ENCODE results near the gene ATG9A.
"Not testable (repeated sequence)": the region's sequence is repeated elsewhere in the genome, so short reads cannot be mapped to it uniquely, and the experiment has no call there.

ATG9A gene

GRCh38 chr2:219206328-219207133, 22.9 kb downstream of the ATG9A start, which contains the start of gene ZFAND2B:
TSS of gene ZFAND2B (plus strand) at chr2:219206782. CDS start at chr2:219206988, 206 bp downstream.
- DNase-seq (ENCODE audit: low spot score): peak; percentile 95

DNA sequence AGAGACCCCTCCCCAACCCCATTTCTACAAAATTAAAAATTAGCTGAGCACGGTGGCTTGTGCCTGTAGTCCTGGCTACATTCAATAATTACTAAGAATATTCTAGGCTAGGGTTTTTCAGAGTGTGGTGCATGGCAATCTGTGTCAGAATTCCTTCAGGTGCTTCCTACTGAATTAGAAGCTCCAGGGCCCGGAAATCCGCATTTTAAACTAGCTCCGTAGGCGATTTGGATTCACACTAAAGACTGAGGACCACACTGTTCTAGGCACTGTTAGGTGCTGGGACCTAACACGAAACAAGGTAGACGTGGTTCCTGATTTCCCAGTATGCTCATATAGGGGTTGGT, 23.5 kb downstream of the ATG9A start:
- DNase-seq (ENCODE audit: low spot score): no peak

DNA sequence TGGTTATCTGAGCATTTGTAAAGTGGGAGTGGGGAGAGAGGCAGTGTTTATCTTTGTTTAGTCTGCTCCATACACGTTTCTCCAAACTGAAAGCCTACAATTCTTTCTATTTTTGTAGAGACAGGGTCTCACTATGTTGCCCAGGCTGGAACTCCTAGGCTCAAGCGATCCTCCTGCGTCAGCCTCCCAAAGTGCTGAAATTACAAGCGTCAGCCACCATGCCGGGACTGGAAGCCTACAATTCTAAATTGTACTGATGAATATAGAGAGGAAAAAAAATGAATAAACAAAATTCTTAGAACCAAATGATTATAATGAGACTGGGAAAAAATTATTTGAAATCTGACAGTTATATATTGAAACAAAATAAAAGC, 24.3 kb downstream of the ATG9A start:
- DNase-seq (ENCODE audit: low spot score): no peak

- DNase-seq (ENCODE audit: low spot score): no peak
Measured at GRCh38 chr2:219204425-219205164, 24.8 kb downstream of the ATG9A start.

DNA sequence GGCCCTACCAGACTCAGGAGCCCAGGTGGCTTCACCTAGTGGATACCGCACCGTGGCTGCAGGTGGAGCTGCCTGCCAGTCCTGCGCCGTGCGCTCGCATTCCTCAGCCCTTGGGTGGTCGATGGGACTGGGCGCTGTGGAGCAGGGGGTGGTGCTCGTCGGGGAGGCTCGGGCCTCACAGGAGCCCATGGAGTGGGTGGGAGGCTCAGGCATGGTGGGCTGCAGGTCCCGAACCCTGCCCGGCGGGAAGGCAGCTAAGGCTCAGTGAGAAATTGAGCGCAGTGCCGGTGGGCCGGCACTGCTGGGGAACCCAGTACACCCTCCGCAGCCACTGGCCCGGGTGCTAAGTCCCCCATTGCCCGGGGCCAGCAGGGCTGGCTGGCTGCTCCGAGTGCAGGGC, 28.1 kb downstream of the ATG9A start:
- DNase-seq (ENCODE audit: low spot score): not testable (repeated sequence)

DNA sequence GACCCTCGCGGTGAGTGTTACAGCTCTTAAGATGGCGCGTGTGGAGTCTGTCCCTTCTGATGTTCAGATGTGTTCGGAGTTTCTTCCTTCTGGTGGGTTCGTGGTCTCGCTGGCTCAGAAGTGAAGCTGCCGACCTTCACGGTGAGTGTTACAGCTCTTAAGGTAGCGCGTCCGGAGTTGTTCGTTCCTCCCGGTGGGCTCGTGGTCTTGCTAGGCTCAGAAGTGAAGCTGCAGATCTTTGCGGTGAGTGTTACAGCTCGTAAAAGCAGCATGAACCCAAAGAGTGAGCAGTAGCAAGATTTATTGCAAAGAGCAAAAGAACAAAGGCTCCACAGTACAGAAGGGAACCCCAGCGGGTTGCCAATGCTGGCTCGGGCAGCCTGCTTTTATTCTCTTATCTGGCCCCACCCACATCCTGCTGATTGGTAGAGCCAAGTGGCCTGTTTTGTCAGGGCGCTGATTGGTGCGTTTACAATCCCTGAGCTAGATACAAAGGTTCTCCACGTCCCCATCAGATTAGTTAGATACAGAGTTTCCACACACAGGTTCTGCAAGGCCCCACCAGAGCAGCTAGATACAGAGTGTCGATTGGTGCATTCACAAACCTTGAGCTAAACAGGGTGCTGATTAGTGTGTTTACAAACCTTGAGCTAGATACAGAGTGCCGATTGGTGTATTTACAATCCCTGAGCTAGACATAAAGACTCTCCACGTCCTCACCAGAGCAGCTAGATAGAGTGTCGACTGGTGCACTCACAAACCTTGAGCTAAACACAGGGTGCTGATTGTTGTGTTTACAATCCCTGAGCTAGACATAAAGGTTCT, 28.7 kb downstream of the ATG9A start:
- DNase-seq (ENCODE audit: low spot score): peak; percentile 30

- no peak for DNase-seq (ENCODE audit: low spot score)
Measured at GRCh38 chr2:219199470-219200211, 29.8 kb downstream of the ATG9A start.

GRCh38 chr2:219198974-219199373, 30.5 kb downstream of the ATG9A start:
- no peak for DNase-seq (ENCODE audit: low spot score)

- DNase-seq (ENCODE audit: low spot score): no peak
Measured at GRCh38 chr2:219197388-219197787, 32.0 kb downstream of the ATG9A start.

DNA sequence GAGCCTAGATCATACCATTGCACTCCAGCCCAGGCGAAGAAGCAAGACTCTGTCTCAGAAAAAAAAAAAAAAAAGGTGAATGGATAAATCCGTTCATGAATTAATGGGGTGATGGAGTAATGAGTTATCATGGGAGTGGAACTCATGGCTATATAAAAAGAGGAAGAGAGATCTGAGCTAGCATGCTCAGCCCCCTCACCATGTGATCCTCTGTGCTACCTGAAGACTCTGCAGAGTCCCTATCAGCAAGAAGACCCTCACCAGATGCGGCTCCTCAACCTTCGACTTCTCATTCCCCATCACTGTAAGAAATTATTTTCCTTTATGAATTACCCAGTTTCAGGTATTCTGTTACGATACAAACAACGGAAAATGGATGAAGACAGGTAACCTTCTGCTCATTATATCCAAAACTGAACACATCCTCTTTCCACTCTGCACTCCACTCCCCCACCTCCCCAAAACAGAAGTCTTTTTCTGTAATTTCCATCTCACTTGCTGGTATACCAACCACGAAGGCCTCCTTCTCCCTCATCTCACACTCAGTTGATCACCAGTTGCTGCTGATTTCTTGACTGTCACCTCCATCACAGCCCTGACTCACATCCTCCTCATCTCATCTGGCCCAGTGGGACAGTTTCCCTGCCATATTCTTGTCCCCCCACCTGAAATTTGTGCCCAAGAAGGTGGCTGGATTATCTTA, 42.5 kb downstream of the ATG9A start:
- no peak for DNase-seq (ENCODE audit: low spot score)

- DNase-seq (ENCODE audit: low spot score): no peak
Measured at GRCh38 chr2:219184121-219184520, 45.3 kb downstream of the ATG9A start.

DNA sequence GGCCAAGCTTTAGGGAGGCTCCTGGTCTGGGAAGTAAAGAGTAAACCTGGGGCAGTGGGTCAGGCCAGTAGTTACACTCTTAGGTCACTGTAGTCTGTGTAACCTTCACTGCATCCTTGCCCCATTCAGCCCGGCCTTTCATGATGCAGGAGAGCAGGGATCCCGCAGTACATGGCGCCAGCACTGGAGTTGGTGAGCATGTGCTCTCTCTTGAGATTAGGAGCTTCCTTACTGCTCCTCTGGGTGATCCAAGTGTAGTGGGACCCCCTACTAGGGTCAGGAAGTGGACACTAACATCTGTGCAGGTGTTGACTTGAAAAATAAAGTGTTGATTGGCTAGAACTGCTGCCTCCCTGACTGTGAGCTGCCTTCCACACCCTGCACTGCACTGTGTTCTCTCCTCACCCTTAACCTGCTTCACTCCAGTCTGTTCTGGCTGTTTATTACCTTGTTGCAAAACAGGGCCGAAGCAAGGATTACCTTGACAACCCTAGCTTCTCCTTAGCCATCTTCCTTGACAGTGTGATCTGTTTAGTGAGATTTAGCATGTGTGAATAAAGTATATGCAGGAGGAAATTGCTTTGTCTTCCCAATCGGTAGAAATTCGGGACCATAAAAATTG, 46.2 kb downstream of the ATG9A start:
- DNase-seq (ENCODE audit: low spot score): no peak

DNA sequence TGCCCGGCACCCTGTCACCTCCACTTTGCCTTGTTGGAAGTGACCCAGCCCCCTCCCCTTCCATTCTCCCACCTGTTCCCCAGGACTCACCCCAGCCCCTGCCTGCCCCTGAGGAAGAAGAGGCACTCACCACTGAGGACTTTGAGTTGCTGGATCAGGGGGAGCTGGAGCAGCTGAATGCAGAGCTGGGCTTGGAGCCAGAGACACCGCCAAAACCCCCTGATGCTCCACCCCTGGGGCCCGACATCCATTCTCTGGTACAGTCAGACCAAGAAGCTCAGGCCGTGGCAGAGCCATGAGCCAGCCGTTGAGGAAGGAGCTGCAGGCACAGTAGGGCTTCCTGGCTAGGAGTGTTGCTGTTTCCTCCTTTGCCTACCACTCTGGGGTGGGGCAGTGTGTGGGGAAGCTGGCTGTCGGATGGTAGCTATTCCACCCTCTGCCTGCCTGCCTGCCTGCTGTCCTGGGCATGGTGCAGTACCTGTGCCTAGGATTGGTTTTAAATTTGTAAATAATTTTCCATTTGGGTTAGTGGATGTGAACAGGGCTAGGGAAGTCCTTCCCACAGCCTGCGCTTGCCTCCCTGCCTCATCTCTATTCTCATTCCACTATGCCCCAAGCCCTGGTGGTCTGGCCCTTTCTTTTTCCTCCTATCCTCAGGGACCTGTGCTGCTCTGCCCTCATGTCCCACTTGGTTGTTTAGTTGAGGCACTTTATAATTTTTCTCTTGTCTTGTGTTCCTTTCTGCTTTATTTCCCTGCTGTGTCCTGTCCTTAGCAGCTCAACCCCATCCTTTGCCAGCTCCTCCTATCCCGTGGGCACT, 46.9 kb downstream of the ATG9A start:
- DNase-seq (ENCODE audit: low spot score): no peak

GRCh38 chr2:219181531-219181930, 47.9 kb downstream of the ATG9A start:
- no peak for DNase-seq (ENCODE audit: low spot score)

- DNase-seq (ENCODE audit: low spot score): no peak
Measured at GRCh38 chr2:219180961-219181360, 48.5 kb downstream of the ATG9A start.

- no peak for DNase-seq (ENCODE audit: low spot score)
Measured at GRCh38 chr2:219179601-219180465, 49.6 kb downstream of the ATG9A start.

GRCh38 chr2:219178377-219179175, 50.9 kb downstream of the ATG9A start:
- peak; percentile 23 for DNase-seq (ENCODE audit: low spot score)
